Thoracic aorta (tissue), 2 donors: ENCODE measurements around the gene STPG3. TPM values are rescaled to one million over a fixed set of nuclear protein-coding genes. Genes with fewer than 3 reads are reported as not detected.
A peak's percentile ranks its signal among the peaks of the same experiment; 100 is the strongest.

Experiments
- ATAC-seq: fragments of 150-250 bp; one replicate; pipeline ENCODE4 v1.8.0; 2017; ENCODE audit warnings: low read depth; ENCODE audit not compliant: insufficient number of reproducible peaks, low FRiP score
- DNase-seq: peaks from one replicate; pipeline ENCODE4 v3.0.0-alpha.2; 2020; ENCODE audit warnings: low spot score
- H3K27ac ChIP-seq, 2 donors: fragments of 200-600 bp; sonication (generic); 1 replicate in 1 of 2; 2 replicates in 1 of 2; pipeline ENCODE4 v1.5.1; 2016; ENCODE audit warnings: mild to moderate bottlenecking in 2 of 2, moderate library complexity in 2 of 2
- H3K27me3 ChIP-seq: fragments of 200-600 bp; sonication (generic); replicated peaks from 2 replicates; pipeline ENCODE4 v1.6.0; 2016; ENCODE audit warnings: mild to moderate bottlenecking; ENCODE audit not compliant: insufficient read depth
- H3K36me3 ChIP-seq: fragments of 200-600 bp; sonication (generic); one replicate; pipeline ENCODE4 v1.5.1; 2016
- H3K4me1 ChIP-seq, 2 donors: fragments of 200-600 bp; sonication (generic); 1 replicate in 1 of 2; 2 replicates in 1 of 2; pipeline versions ENCODE4 v1.5.1 to v1.6.0; 2016; ENCODE audit warnings: low read depth in 2 of 2, mild to moderate bottlenecking in 1 of 2; ENCODE audit not compliant: control insufficient read depth in 1 of 2
- H3K4me3 ChIP-seq: fragments of 200-600 bp; sonication (generic); 2 replicates; pipeline ENCODE4 v1.5.1; 2016; ENCODE audit warnings: mild to moderate bottlenecking
- H3K9me3 ChIP-seq: fragments of 200-600 bp; sonication (generic); 2 replicates; pipeline ENCODE4 v1.5.1; 2016
- total RNA-seq, 2 donors: library from RNA; depleted of rRNA; stranded (reverse); fragments of >200 nt; gene quantifications; one replicate each; pipeline versions ENCODE4 v1.1.0 to v1.2.3, GENCODE V29; 2016
- TF ChIP-seq, protein P1 (sequence below): fragments of 200-600 bp; sonication (generic); IDR thresholded peaks from one replicate; pipeline ENCODE4 v1.5.1; 2019; ENCODE audit warnings: antibody characterized with exemption

The STPG3 gene
- total RNA-seq, 2 donors from 2014 or later = not detected

DNA sequence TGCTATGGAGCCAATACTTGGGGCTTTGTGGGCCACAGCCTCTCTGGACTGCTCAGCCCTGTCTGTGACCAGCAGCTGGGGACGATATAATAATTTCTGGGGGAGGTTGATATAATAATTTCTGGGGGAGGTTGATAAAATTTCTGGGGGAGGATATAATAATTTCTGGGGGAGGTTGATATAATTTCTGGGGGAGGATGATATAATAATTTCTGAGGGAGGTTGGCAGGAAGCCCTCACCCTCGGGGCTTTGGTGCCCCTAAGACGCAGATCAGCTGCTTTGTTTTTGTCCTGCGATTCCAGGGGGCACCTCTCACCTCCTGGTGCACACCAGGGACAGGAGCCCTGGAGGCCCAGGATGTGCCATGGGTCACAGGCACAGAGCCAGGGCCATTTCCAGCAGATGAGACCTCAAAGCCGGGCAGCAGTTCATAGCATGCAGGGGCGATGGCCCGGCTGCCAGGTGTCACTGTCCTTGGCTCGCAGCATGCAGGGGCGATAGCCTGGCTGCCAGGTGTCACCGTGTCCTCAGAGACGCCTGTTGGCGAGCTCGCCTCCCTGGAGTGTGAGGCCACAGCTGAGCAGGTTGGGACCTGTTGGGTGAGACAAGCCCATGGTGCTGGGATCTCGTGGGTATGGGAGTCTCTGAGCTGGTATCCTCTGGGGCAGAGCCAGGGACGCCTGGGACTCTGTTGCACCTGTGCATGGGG lies 22.7 kb downstream of the STPG3 start:
- DNase-seq = no peak
- Histone ChIP-seq H3K36me3 (peaks cover 23% of the 10 kb centered on the region), H3K4me1 (peaks cover 30 to 50% of the 10 kb centered on the region in 2 donors), H3K4me3 (no peak overlapping the region), H3K27me3 (no peaks in the 10 kb centered on the region), H3K9me3 (no peaks in the 10 kb centered on the region), H3K27ac (no peak overlapping the region)
- TF ChIP-seq, protein P1, sequence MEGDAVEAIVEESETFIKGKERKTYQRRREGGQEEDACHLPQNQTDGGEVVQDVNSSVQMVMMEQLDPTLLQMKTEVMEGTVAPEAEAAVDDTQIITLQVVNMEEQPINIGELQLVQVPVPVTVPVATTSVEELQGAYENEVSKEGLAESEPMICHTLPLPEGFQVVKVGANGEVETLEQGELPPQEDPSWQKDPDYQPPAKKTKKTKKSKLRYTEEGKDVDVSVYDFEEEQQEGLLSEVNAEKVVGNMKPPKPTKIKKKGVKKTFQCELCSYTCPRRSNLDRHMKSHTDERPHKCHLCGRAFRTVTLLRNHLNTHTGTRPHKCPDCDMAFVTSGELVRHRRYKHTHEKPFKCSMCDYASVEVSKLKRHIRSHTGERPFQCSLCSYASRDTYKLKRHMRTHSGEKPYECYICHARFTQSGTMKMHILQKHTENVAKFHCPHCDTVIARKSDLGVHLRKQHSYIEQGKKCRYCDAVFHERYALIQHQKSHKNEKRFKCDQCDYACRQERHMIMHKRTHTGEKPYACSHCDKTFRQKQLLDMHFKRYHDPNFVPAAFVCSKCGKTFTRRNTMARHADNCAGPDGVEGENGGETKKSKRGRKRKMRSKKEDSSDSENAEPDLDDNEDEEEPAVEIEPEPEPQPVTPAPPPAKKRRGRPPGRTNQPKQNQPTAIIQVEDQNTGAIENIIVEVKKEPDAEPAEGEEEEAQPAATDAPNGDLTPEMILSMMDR = no peak
- ATAC-seq = no peak

GRCh38 chr9:137275203-137275587 lies 24.1 kb downstream of the STPG3 start:
- TF ChIP-seq, protein P1 = no peak
- Histone ChIP-seq H3K27ac (no peak overlapping the region), H3K4me1 (peaks cover 18 to 36% of the 10 kb centered on the region in 2 donors), H3K4me3 (no peak overlapping the region), H3K27me3 (no peaks in the 10 kb centered on the region), H3K9me3 (no peaks in the 10 kb centered on the region), H3K36me3 (peaks cover 23% of the 10 kb centered on the region)
- ATAC-seq (no peak), DNase-seq (no peak)

- H3K36me3 ChIP-seq = peaks cover 23% of the 10 kb centered on the region
- ATAC-seq = no peak
- DNase-seq = no peak
- H3K27me3 ChIP-seq = no peaks in the 10 kb centered on the region
- H3K4me1 ChIP-seq = peaks cover 18 to 31% of the 10 kb centered on the region in 2 donors
- TF ChIP-seq, protein P1 = no peak
- H3K9me3 ChIP-seq = no peaks in the 10 kb centered on the region
- peak overlapping the region in 1 of 2 donors; percentile 86 for H3K27ac ChIP-seq
- no peak overlapping the region for H3K4me3 ChIP-seq
Observed at GRCh38 chr9:137275588-137276472, 24.7 kb downstream of the STPG3 start.

- ATAC-seq (peak; percentile 64), DNase-seq (no peak)
- Histone ChIP-seq H3K9me3 (no peaks in the 10 kb centered on the region), H3K27me3 (no peaks in the 10 kb centered on the region), H3K4me3 (peak overlapping the region; percentile 86), H3K27ac (peak overlapping the region; percentile 80 to 86), H3K36me3 (peaks cover 18% of the 10 kb centered on the region), H3K4me1 (peaks cover 14 to 27% of the 10 kb centered on the region in 2 donors)
- TF ChIP-seq, protein P1 = no peak
Observed at GRCh38 chr9:137276473-137277328, 25.6 kb downstream of the STPG3 start.
